Uterus (tissue), 2 donors: Measurements from ENCODE around the gene CAMK1D.

Experiments
- CTCF ChIP-seq, 4 experiments: fragments of 200-600 bp in 2 of 4; fragments of 450-650 bp in 2 of 4; sonication (generic) in 2 of 4; IDR thresholded peaks; one replicate each; pipeline ENCODE4 v1.5.1; 2016 to 2019; ENCODE audit warnings: antibody characterized with exemption in 4 of 4, mild to moderate bottlenecking in 2 of 4, moderate library complexity in 1 of 4
- POLR2A ChIP-seq, 2 donors: fragments of 450-650 bp; IDR thresholded peaks; one replicate each; pipeline ENCODE4 v1.6.1; 2016; ENCODE audit warnings: antibody characterized with exemption in 2 of 2, mild to moderate bottlenecking in 1 of 2, moderate library complexity in 1 of 2

DNA sequence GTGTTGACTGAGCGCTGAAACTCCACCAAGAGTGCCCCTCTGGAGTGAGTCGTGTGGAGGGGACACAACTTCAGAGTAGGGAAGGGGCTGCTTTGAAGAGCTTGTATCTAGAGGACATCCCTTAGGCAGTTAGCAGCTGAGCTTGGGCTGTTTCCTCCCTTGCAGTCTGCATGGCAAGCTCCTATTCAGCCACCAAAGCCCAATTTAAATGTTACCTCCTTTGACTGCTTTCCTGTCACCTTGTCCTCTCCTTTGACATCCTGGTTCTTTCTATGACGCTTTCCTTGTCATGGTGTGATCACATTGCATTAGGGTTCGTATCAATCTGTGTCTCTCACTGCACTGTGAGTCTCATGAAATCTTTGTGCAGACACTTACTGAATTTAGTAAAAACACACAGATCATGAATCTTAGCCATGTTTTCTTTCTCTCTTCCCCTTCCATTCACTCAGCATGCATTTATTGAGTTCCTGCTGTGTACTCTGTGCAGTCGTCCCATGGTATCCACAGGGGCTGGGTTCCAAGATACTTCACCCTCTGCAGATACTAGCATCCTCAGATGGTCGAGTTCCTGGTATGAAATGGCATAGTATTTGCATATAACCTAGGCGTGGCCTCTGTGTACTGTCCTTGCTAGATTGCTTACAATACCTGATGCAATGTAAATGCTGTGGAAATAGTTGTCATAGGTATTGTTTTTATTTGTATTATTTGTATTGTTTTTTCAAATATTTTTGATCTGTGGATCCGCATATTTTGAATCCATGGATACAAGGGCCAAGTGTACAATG is 423.6 kb downstream of the CAMK1D start:
- TF ChIP-seq CTCF (IDR thresholded peaks at IDR 0.05) (no peak), POLR2A (IDR thresholded peaks at IDR 0.05) (no peak)
